WTC11 (cell line): Measurements from ENCODE around the gene SEC22C. TPM values are rescaled to one million over a fixed set of nuclear protein-coding genes. Genes with fewer than 3 reads are reported as not detected.
A peak's percentile ranks its signal among the peaks of the same experiment; 100 is the strongest.

Experiments used
- ATAC-seq: fragments of 200-7000 bp; cut with Tn5 transposase; 2 replicates; pipeline ENCODE4 v1.10.0; 2021; ENCODE audit warnings: mild to moderate bottlenecking, moderate library complexity
- CTCF ChIA-PET: fragments of 300-600 bp; sonication (Branson Sonifier 250); formaldehyde crosslinking; loops from one replicate; lab custom pipeline; 2021; ENCODE audit warnings: antibody characterized with exemption; lab: Charles Lee
- POLR2A ChIA-PET: fragments of 350-600 bp; sonication (Branson Sonifier 250); formaldehyde crosslinking; loops from one replicate; lab custom pipeline; 2021; ENCODE audit warnings: antibody characterized with exemption; lab: Charles Lee
- DNase-seq: peaks from one replicate; pipeline ENCODE4 v3.0.0; 2021; ENCODE audit warnings: low spot score
- H3K27ac Mint-ChIP-seq: 2 replicates; pipeline ENCODE4 v1.8.0; 2021; ENCODE audit warnings: mixed read lengths
- H3K27me3 Mint-ChIP-seq: 2 replicates; pipeline ENCODE4 v1.8.0; 2021; ENCODE audit warnings: low read depth, mild to moderate bottlenecking, moderate library complexity, mixed read lengths
- H3K36me3 Mint-ChIP-seq: 2 replicates; pipeline ENCODE4 v1.8.0; 2021; ENCODE audit warnings: mixed read lengths
- H3K4me1 Mint-ChIP-seq: 2 replicates; pipeline ENCODE4 v1.8.0; 2022; ENCODE audit warnings: mixed read lengths
- H3K4me3 Mint-ChIP-seq: 2 replicates; pipeline ENCODE4 v1.8.0; 2021; ENCODE audit warnings: mild to moderate bottlenecking, moderate library complexity, mixed read lengths
- H3K9me3 Mint-ChIP-seq: 2 replicates; pipeline ENCODE4 v1.8.0; 2021; ENCODE audit warnings: mixed read lengths
- ARID4B ChIP-seq: sonication (generic); formaldehyde crosslinking; IDR thresholded peaks from 2 replicates; pipeline ENCODE4 v1.8.0; 2023; ENCODE audit warnings: missing genetic modification reagents, mild to moderate bottlenecking, borderline replicate concordance
- CTCF ChIP-seq: fragments of 200-600 bp; IDR thresholded peaks from 2 replicates; pipeline ENCODE4 v1.8.0; 2022; ENCODE audit warnings: antibody characterized with exemption
- E2F4 ChIP-seq: sonication (generic); formaldehyde crosslinking; IDR thresholded peaks from 2 replicates; pipeline ENCODE4 v1.8.1; 2022; ENCODE audit warnings: low read depth, mild to moderate bottlenecking, moderate library complexity, missing genetic modification reagents, borderline replicate concordance
- FOXJ3 ChIP-seq: sonication (generic); formaldehyde crosslinking; IDR thresholded peaks from 2 replicates; pipeline ENCODE4 v1.9.0; 2021; ENCODE audit warnings: missing genetic modification reagents, mild to moderate bottlenecking, borderline replicate concordance
- HMGA2 ChIP-seq: fragments of 250-450 bp; sonication (Bioruptor Pico); IDR thresholded peaks from 2 replicates; pipeline ENCODE4 v1.4.0; 2021; ENCODE audit warnings: mild to moderate bottlenecking, moderate library complexity
- IRF2 ChIP-seq: sonication (generic); formaldehyde crosslinking; IDR thresholded peaks from 2 replicates; pipeline ENCODE4 v1.8.0; 2022; ENCODE audit warnings: low read depth, missing genetic modification reagents, borderline replicate concordance
- NR2C2 ChIP-seq: sonication (generic); formaldehyde crosslinking; IDR thresholded peaks from 2 replicates; pipeline ENCODE4 v1.8.0; 2022; ENCODE audit warnings: mild to moderate bottlenecking, missing genetic modification reagents
- OVOL2 ChIP-seq: fragments of 250-450 bp; sonication (Bioruptor Pico); IDR thresholded peaks from 2 replicates; pipeline ENCODE4 v1.9.0; 2021; ENCODE audit warnings: mild to moderate bottlenecking, borderline replicate concordance
- PRDM15 ChIP-seq: sonication (generic); formaldehyde crosslinking; IDR thresholded peaks from 2 replicates; pipeline ENCODE4 v1.8.0; 2022; ENCODE audit warnings: missing genetic modification reagents
- TP53 ChIP-seq: sonication (generic); formaldehyde crosslinking; IDR thresholded peaks from 2 replicates; pipeline ENCODE4 v1.8.1; 2023; ENCODE audit warnings: mild to moderate bottlenecking, missing genetic modification reagents
- ZBTB21 ChIP-seq: sonication (generic); formaldehyde crosslinking; IDR thresholded peaks from 2 replicates; pipeline ENCODE4 v1.8.1; 2023; ENCODE audit warnings: mild to moderate bottlenecking, missing genetic modification reagents, borderline replicate concordance
- ZNF532 ChIP-seq: fragments of 250-450 bp; sonication (Bioruptor Pico); IDR thresholded peaks from 2 replicates; pipeline ENCODE4 v1.9.0; 2021; ENCODE audit warnings: mild to moderate bottlenecking, borderline replicate concordance
- total RNA-seq: library from RNA; stranded (reverse); gene quantifications from 3 replicates; pipeline ENCODE4 v1.2.3, GENCODE V29; 2021
- TF ChIP-seq, protein P1 (sequence below): sonication (generic); formaldehyde crosslinking; conservative IDR thresholded peaks from 2 replicates; pipeline ENCODE4 v1.8.1; 2023; ENCODE audit warnings: mild to moderate bottlenecking, low read depth, missing genetic modification reagents, moderate library complexity
- TF ChIP-seq, protein P2 (sequence below): sonication (generic); formaldehyde crosslinking; IDR thresholded peaks from 2 replicates; pipeline ENCODE4 v1.8.1; 2023; ENCODE audit warnings: mild to moderate bottlenecking, missing genetic modification reagents

Gene SEC22C
- total RNA-seq, 1 experiment from 2014 or later, result 37.0 TPM

DNA sequence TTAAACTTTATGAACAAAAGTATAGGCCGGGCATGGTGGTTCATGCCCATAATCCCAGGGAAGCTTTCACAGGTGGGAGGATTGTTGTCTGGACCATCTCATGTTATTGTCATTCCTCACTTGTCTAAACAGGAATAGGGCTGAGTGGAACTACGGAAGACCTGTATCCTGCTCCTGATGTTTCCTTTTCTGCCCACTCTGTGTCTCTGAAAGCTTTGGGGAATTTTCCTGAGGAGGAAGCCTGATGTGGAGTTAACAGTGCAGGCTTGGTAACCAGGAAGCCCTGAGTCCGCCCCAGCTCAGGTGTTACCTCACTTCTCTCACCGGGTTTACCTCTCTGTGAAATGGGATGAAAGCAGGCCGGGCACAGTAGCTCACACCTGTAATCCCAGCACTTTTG, 6.9 kb upstream of the SEC22C start (continued):
- no peak for TF ChIP-seq PRDM15 (CRISPR knock-in tag)

DNA sequence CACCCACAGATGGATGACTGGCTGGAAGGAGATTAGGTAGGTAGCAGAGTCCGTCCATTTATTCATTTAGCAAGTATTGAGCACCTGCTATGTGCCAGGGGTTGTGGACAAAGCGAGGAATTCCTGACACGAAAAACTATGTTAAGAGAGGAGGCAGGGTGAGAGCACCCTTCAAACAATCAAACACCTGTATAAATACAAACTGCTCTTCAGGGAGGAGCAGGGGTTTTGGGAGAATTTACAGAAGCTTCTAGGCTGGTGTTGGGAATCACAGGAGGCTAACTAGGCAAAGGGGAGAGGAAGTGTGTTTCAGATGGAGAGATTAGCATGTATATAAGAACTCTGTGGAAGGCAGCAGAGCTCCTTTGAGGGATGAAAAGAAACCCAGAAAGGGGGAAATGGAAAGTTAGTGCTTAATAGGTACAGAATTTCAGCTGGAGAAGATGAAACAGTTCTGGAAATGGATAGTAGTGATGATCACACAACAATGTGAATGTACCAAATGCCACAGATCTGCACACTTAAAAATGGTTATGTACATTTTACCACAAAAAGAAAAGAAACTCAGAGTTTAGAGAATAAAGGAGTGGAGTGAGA, 805 bp upstream of the SEC22C start:
- DNase-seq (no peak), ATAC-seq (peak; percentile 9)
- H3K27ac Mint-ChIP-seq, result peak overlapping the region; percentile 92
- peaks cover 12% of the 10 kb centered on the region for H3K36me3 Mint-ChIP-seq
- peaks cover 41% of the 10 kb centered on the region for H3K4me1 Mint-ChIP-seq
- H3K4me3 Mint-ChIP-seq, result peak overlapping the region; percentile 83
- POLR2A ChIA-PET, result interaction anchor here (0.9 to 3.2 kb wide), 5 partner anchors 8 to 173 kb away, joined by 3 to 19 read pairs (median 6); partner anchors contain the start of genes NKTR and SS18L2
- CTCF ChIA-PET, result interaction anchor here (0.7 to 2.7 kb wide), 12 partner anchors 8 to 391 kb away, joined by 3 to 17 read pairs (median 6); partner anchors contain the start of genes NKTR and SS18L2
- no peaks in the 10 kb centered on the region for H3K27me3 Mint-ChIP-seq
- peaks cover 4% of the 10 kb centered on the region; the same call in 1 of the 2 replicates for H3K9me3 Mint-ChIP-seq
- TF ChIP-seq HMGA2 (no peak), E2F4 (CRISPR knock-in tag) (no peak), FOXJ3 (CRISPR knock-in tag) (no peak), OVOL2 (CRISPR knock-in tag) (no peak), ARID4B (CRISPR knock-in tag) (no peak), ZNF532 (no peak), ZBTB21 (no peak), IRF2 (CRISPR knock-in tag) (no peak), CTCF (no peak), TP53 (no peak), NR2C2 (no peak)
- TF ChIP-seq, protein P1, sequence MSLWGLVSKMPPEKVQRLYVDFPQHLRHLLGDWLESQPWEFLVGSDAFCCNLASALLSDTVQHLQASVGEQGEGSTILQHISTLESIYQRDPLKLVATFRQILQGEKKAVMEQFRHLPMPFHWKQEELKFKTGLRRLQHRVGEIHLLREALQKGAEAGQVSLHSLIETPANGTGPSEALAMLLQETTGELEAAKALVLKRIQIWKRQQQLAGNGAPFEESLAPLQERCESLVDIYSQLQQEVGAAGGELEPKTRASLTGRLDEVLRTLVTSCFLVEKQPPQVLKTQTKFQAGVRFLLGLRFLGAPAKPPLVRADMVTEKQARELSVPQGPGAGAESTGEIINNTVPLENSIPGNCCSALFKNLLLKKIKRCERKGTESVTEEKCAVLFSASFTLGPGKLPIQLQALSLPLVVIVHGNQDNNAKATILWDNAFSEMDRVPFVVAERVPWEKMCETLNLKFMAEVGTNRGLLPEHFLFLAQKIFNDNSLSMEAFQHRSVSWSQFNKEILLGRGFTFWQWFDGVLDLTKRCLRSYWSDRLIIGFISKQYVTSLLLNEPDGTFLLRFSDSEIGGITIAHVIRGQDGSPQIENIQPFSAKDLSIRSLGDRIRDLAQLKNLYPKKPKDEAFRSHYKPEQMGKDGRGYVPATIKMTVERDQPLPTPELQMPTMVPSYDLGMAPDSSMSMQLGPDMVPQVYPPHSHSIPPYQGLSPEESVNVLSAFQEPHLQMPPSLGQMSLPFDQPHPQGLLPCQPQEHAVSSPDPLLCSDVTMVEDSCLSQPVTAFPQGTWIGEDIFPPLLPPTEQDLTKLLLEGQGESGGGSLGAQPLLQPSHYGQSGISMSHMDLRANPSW, result no peak
- TF ChIP-seq, protein P2, sequence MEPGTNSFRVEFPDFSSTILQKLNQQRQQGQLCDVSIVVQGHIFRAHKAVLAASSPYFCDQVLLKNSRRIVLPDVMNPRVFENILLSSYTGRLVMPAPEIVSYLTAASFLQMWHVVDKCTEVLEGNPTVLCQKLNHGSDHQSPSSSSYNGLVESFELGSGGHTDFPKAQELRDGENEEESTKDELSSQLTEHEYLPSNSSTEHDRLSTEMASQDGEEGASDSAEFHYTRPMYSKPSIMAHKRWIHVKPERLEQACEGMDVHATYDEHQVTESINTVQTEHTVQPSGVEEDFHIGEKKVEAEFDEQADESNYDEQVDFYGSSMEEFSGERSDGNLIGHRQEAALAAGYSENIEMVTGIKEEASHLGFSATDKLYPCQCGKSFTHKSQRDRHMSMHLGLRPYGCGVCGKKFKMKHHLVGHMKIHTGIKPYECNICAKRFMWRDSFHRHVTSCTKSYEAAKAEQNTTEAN, result no peak
